Upper lobe of right lung (tissue), 1 donor: ENCODE measurements around the gene CHRM5. TPM values are rescaled to one million over a fixed set of nuclear protein-coding genes. Genes with fewer than 3 reads are reported as not detected.

Source experiments
- ATAC-seq: fragments of 200-7000 bp; cut with Tn5 transposase; one replicate; pipeline ENCODE4 v1.9.1; 2020; ENCODE audit warnings: mild to moderate bottlenecking, moderate library complexity
- DNase-seq: peaks from one replicate; pipeline ENCODE4 v3.0.0-alpha.2; 2020
- H3K27ac ChIP-seq: fragments of 200-600 bp; one replicate; pipeline ENCODE4 v1.8.0; 2022
- H3K27me3 ChIP-seq: fragments of 200-600 bp; one replicate; pipeline ENCODE4 v1.8.0; 2022; ENCODE audit warnings: mild to moderate bottlenecking
- H3K36me3 ChIP-seq: fragments of 200-600 bp; one replicate; pipeline ENCODE4 v1.8.0; 2022
- H3K4me1 ChIP-seq: fragments of 200-600 bp; one replicate; pipeline ENCODE4 v1.8.0; 2022
- H3K4me3 ChIP-seq: fragments of 200-600 bp; one replicate; pipeline ENCODE4 v1.8.0; 2022; ENCODE audit warnings: mild to moderate bottlenecking
- H3K9me3 ChIP-seq: fragments of 200-600 bp; one replicate; pipeline ENCODE4 v1.8.0; 2022
- CTCF ChIP-seq: fragments of 200-600 bp; IDR thresholded peaks from one replicate; pipeline ENCODE4 v1.8.0; 2022; ENCODE audit warnings: antibody characterized with exemption
- intact Hi-C: fragments of 100-400 bp; cut with DNase I; formaldehyde crosslinking; loops from one replicate; pipeline ENCODE4 v1.11.0; 2022
- total RNA-seq: library from RNA; stranded (reverse); fragmentation: NEBNext Ultra II Directional; extraction: Animal tissue kit (Norgen Biotek cat#: 25700); gene quantifications from one replicate; pipeline ENCODE4 v1.2.1, GENCODE V29; 2021
- donor health status: DM: no; HTN: yes; CAD: no; lungs with severe emphysema.

Gene CHRM5
- total RNA-seq, 1 donor from 2014 or later: not detected

- intact Hi-C loops: no loop called here
- no peak overlapping the region for H3K27ac ChIP-seq
- no peaks in the 10 kb centered on the region for H3K4me1 ChIP-seq
- no peaks in the 10 kb centered on the region for H3K27me3 ChIP-seq
- no peak for ATAC-seq
- no peak for TF ChIP-seq CTCF
- no peaks in the 10 kb centered on the region for H3K9me3 ChIP-seq
- no peaks in the 10 kb centered on the region for H3K36me3 ChIP-seq
- DNase-seq: no peak
- no peak overlapping the region for H3K4me3 ChIP-seq
Measured at GRCh38 chr15:33975022-33975565, 6.8 kb downstream of the CHRM5 start.

GRCh38 chr15:33980159-33980558 lies 11.9 kb downstream of the CHRM5 start:
- H3K4me1 ChIP-seq: no peaks in the 10 kb centered on the region
- no peak overlapping the region for H3K27ac ChIP-seq
- intact Hi-C loops: no loop called here
- no peaks in the 10 kb centered on the region for H3K27me3 ChIP-seq
- ATAC-seq (no peak), DNase-seq (no peak)
- no peaks in the 10 kb centered on the region for H3K36me3 ChIP-seq
- H3K4me3 ChIP-seq: no peak overlapping the region
- TF ChIP-seq CTCF: no peak
- no peaks in the 10 kb centered on the region for H3K9me3 ChIP-seq

- no peaks in the 10 kb centered on the region for H3K36me3 ChIP-seq
- no peak for TF ChIP-seq CTCF
- no peaks in the 10 kb centered on the region for H3K4me1 ChIP-seq
- H3K27me3 ChIP-seq: no peaks in the 10 kb centered on the region
- H3K4me3 ChIP-seq: no peak overlapping the region
- H3K9me3 ChIP-seq: no peaks in the 10 kb centered on the region
- no peak overlapping the region for H3K27ac ChIP-seq
- intact Hi-C loops: no loop called here
- ATAC-seq (no peak), DNase-seq (no peak)
Measured at GRCh38 chr15:33982516-33982915, 14.2 kb downstream of the CHRM5 start.

- no peak overlapping the region for H3K27ac ChIP-seq
- no peaks in the 10 kb centered on the region for H3K36me3 ChIP-seq
- intact Hi-C loops: no loop called here
- H3K9me3 ChIP-seq: no peaks in the 10 kb centered on the region
- no peak for TF ChIP-seq CTCF
- H3K4me1 ChIP-seq: no peaks in the 10 kb centered on the region
- no peak overlapping the region for H3K4me3 ChIP-seq
- no peaks in the 10 kb centered on the region for H3K27me3 ChIP-seq
- DNase-seq: no peak
- ATAC-seq: peak; percentile 55
Measured at GRCh38 chr15:33985287-33985686, 17.0 kb downstream of the CHRM5 start.

GRCh38 chr15:33985751-33986150 lies 17.5 kb downstream of the CHRM5 start:
- intact Hi-C loops: no loop called here
- no peak for TF ChIP-seq CTCF
- Histone ChIP-seq H3K9me3 (no peaks in the 10 kb centered on the region), H3K27me3 (no peaks in the 10 kb centered on the region), H3K36me3 (no peaks in the 10 kb centered on the region), H3K4me3 (no peak overlapping the region), H3K27ac (no peak overlapping the region), H3K4me1 (no peaks in the 10 kb centered on the region)
- DNase-seq (no peak), ATAC-seq (no peak)

- TF ChIP-seq CTCF: no peak
- H3K9me3 ChIP-seq: no peaks in the 10 kb centered on the region
- DNase-seq (no peak), ATAC-seq (no peak)
- no peaks in the 10 kb centered on the region for H3K4me1 ChIP-seq
- H3K27ac ChIP-seq: no peak overlapping the region
- no peaks in the 10 kb centered on the region for H3K36me3 ChIP-seq
- H3K4me3 ChIP-seq: no peak overlapping the region
- no peaks in the 10 kb centered on the region for H3K27me3 ChIP-seq
- intact Hi-C loops: no loop called here
Measured at GRCh38 chr15:33987444-33987843, 19.1 kb downstream of the CHRM5 start.
